Activated CD8-positive, alpha-beta T cell treated with anti-CD3 and anti-CD28 coated beads, Interleukin-2, amount 10 ng/mL, durations not matched to agents 7 days and 5 days (primary cell): ENCODE data around the gene MMP15. TPM values are rescaled to one million over a fixed set of nuclear protein-coding genes. Genes with fewer than 3 reads are reported as not detected.
"Not testable (repeated sequence)": the region's sequence is repeated elsewhere in the genome, so short reads cannot be mapped to it uniquely, and the experiment has no call there.

Source experiments
- ATAC-seq: fragments of 150-1000 bp; cut with Tn5 transposase; one replicate; pipeline ENCODE4 v1.10.0; 2021; ENCODE audit warnings: moderate library complexity
- CTCF ChIA-PET: fragments of 350-600 bp; sonication (Branson Sonifier 250); formaldehyde crosslinking; loops from one replicate; lab custom pipeline; 2021; ENCODE audit warnings: antibody characterized with exemption; lab: Charles Lee
- POLR2A ChIA-PET: fragments of 350-600 bp; sonication (Branson Sonifier 250); formaldehyde crosslinking; loops from one replicate; lab custom pipeline; 2021; ENCODE audit warnings: antibody characterized with exemption; lab: Charles Lee
- DNase-seq: peaks from one replicate; pipeline ENCODE4 v3.0.0-alpha.2; 2020
- H3K27ac Mint-ChIP-seq: one replicate; pipeline ENCODE4 v1.8.0; 2021; ENCODE audit warnings: mild to moderate bottlenecking, mixed read lengths
- H3K27me3 Mint-ChIP-seq: one replicate; pipeline ENCODE4 v1.8.0; 2021; ENCODE audit warnings: low read depth, mixed read lengths
- H3K36me3 Mint-ChIP-seq: one replicate; pipeline ENCODE4 v1.8.0; 2021; ENCODE audit warnings: low read depth, mixed read lengths
- H3K4me1 Mint-ChIP-seq: one replicate; pipeline ENCODE4 v1.8.0; 2021; ENCODE audit warnings: low read depth, mixed read lengths
- H3K4me3 Mint-ChIP-seq: one replicate; pipeline ENCODE4 v1.8.0; 2021; ENCODE audit warnings: mild to moderate bottlenecking, mixed read lengths
- H3K9me3 Mint-ChIP-seq: one replicate; pipeline ENCODE4 v1.8.0; 2022; ENCODE audit warnings: mixed read lengths; ENCODE audit not compliant: insufficient read depth
- total RNA-seq, 2 experiments: library from RNA; stranded (reverse); gene quantifications; one replicate each; pipeline ENCODE4 v1.2.3, GENCODE V29; 2021

The MMP15 gene
- total RNA-seq, 2 experiments from 2014 or later = 0.50 to 0.61 TPM

DNA sequence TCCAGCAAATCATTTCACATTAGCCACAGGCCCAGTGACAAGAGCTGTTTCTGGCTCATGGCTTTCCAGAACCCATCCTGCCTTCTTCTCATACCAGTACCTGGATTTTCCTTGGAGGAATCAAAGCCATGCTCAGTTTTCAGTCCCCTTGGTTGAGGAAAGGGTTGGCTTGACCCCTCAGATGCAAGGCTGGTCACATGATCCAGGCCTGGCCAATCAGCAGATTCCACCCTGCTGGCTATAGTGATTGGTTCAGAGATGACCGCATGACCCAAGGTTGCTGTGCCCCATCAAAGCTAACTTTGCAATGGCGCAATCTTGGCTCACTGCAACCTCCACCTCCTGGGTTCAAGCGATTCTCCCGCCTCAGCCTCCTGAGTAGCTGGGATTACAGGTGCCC lies 45.0 kb downstream of the MMP15 start:
- H3K36me3 Mint-ChIP-seq = no peaks in the 10 kb centered on the region
- H3K4me1 Mint-ChIP-seq = no peaks in the 10 kb centered on the region
- ChIA-PET CTCF (no interaction called here), POLR2A (no interaction called here)
- H3K9me3 Mint-ChIP-seq = no peaks in the 10 kb centered on the region
- no peak for DNase-seq
- no peaks in the 10 kb centered on the region for H3K27me3 Mint-ChIP-seq
- no peak for ATAC-seq
- no peak overlapping the region for H3K27ac Mint-ChIP-seq
- H3K4me3 Mint-ChIP-seq = no peak overlapping the region

DNA sequence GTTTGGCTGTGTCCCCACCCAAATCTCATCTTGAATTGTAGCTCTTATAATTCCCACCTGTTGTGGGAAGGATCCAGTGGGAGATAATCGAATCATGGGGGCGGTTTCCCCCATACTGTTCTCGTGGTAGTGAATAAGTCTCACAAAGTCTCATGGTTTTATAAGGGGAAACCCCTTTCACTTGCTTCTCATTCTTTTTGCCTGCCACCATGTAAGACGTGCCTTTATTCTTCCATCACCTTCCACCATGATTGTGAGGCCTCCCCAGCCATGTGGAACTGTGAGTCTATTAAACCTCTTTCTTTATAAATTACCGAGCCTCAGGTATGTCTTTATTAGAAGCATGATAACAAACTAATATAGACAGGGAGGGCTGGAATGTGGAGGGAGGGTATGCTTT lies 46.6 kb downstream of the MMP15 start:
- H3K27me3 Mint-ChIP-seq, H3K4me1 Mint-ChIP-seq, H3K4me3 Mint-ChIP-seq, CTCF ChIA-PET, H3K9me3 Mint-ChIP-seq, POLR2A ChIA-PET, ATAC-seq, H3K36me3 Mint-ChIP-seq, H3K27ac Mint-ChIP-seq, DNase-seq: not testable (repeated sequence)

DNA sequence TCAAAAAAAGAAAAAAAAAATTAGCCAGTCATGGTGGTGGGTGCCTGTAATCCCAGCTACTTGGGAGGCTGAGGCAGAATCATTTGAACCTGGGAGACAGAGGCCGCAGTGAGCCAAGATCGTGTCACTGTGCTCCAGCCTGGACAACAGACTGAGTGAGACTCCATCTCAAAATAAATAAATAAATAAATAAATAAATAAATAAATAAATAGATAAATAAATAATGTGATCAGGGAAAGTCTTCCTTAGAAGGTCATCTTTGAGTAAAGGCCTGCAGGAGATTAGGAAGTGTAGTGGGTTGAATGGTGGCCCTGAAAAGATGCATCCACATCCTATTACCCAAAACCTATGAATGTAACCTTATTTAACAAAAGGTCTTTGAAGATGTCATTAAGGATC lies 47.5 kb downstream of the MMP15 start:
- H3K27ac Mint-ChIP-seq, ATAC-seq, H3K36me3 Mint-ChIP-seq, H3K4me1 Mint-ChIP-seq, DNase-seq, H3K4me3 Mint-ChIP-seq, H3K27me3 Mint-ChIP-seq, CTCF ChIA-PET, POLR2A ChIA-PET, H3K9me3 Mint-ChIP-seq: not testable (repeated sequence)

DNA sequence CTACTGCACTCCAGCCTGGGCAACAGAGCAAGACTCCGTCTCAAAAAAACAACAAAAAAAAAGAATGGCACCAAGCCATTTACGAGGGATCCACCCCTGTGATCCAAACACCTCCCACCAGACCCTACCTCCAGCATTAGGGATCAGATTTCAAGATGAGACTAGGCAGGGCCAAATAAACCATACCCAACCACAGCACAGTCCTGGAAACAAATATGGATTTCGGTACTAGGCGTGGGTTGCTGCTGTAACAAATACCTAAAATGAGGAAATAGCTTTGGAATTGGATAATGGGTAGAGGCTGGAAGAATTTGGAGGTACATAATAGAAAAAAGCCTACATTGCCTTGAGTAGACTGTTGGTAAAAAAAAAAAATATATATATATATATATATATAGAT lies 49.1 kb downstream of the MMP15 start:
- no peaks in the 10 kb centered on the region for H3K9me3 Mint-ChIP-seq
- no peaks in the 10 kb centered on the region for H3K4me1 Mint-ChIP-seq
- no peak overlapping the region for H3K27ac Mint-ChIP-seq
- DNase-seq (no peak), ATAC-seq (no peak)
- H3K27me3 Mint-ChIP-seq = no peaks in the 10 kb centered on the region
- CTCF ChIA-PET = no interaction called here
- POLR2A ChIA-PET = no interaction called here
- H3K4me3 Mint-ChIP-seq = no peak overlapping the region
- H3K36me3 Mint-ChIP-seq = no peaks in the 10 kb centered on the region

DNA sequence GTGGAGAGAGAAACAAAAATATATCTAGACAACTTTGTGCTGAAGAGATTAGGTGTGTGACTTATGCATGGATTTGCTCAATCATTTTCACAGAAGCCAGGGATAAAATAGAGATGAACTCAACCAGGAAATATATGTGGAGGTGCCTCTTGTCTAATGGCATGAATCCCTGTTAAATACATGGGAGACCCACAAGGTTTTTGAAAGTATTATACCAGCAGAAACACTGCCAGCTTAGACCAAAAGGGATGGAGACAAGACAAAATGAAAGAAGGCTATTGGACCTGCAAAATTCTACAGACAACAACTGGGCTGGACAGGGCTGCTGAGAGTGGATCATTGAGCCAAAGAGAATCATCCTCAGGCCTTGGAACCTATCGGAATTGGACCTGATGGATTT lies 51.0 kb downstream of the MMP15 start:
- CTCF ChIA-PET = no interaction called here
- DNase-seq (no peak), ATAC-seq (no peak)
- Mint-ChIP-seq H3K4me3 (no peak overlapping the region), H3K36me3 (no peaks in the 10 kb centered on the region), H3K9me3 (no peaks in the 10 kb centered on the region), H3K27ac (no peak overlapping the region), H3K4me1 (no peaks in the 10 kb centered on the region), H3K27me3 (no peaks in the 10 kb centered on the region)
- POLR2A ChIA-PET = no interaction called here

DNA sequence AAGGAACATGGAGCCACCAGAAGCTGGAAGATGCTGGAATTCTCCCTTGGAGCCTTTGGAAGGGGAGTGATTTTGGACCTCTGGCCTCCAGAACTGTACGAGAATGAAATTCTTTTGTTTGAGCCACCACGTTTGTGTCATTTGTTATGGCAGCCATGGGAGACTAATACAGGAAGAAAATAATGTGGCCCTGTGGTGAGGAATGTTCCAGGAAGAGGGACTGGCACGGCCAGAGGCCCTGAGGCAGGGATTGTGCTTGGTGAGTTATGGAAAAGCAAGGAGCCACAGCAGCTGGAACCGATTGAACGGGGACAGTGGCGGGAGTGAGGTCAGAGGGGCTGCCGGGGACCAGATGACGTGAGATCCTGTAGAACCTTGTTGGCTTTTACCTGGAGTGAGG lies 52.2 kb downstream of the MMP15 start:
- Mint-ChIP-seq H3K4me3 (no peak overlapping the region), H3K27me3 (no peaks in the 10 kb centered on the region), H3K27ac (no peak overlapping the region), H3K4me1 (no peaks in the 10 kb centered on the region), H3K36me3 (no peaks in the 10 kb centered on the region), H3K9me3 (no peaks in the 10 kb centered on the region)
- ChIA-PET POLR2A (no interaction called here), CTCF (no interaction called here)
- no peak for DNase-seq
- ATAC-seq = no peak

DNA sequence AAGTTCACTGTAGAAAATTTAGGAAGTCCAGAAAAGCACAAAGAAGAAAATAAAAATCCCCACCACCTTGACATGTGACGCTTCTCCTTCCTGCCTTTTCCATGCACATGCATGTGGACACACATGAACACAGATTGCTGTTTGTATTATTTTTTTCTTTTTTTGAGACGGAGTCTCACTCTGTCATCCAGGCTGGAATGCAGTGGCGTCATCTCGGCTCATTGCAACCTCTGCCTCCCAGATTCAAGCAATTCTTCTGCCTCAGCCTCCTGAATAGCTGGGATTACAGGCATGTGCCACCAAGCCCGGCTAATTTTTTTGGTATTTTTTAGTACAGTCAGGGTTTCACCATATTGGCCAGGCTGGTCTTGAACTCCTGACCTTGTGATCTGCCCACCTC lies 55.1 kb downstream of the MMP15 start:
- ATAC-seq, H3K36me3 Mint-ChIP-seq, POLR2A ChIA-PET, H3K27ac Mint-ChIP-seq, H3K9me3 Mint-ChIP-seq, CTCF ChIA-PET, H3K4me1 Mint-ChIP-seq, H3K27me3 Mint-ChIP-seq, DNase-seq, H3K4me3 Mint-ChIP-seq: not testable (repeated sequence)

DNA sequence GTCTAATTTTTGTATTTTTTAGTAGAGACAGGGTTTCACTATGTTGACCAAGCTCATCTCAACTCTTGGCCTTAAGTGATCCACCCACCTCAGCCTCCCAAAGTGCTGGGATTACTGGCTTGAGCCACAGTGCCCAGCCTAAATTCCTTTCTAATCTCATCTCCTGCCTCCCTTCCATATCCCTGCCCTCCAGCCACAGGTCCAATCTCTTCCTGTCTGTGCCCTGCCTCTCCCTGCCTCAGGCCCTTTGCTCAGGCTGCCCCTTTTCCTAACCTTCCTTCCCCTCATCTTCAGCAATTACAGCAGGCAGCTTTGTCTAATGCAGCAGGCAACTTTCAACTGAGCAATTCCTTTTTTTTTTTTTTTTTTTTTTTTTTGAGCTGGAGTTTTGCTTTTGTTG lies 56.8 kb downstream of the MMP15 start:
- no peaks in the 10 kb centered on the region for H3K4me1 Mint-ChIP-seq
- no peaks in the 10 kb centered on the region for H3K27me3 Mint-ChIP-seq
- no peaks in the 10 kb centered on the region for H3K9me3 Mint-ChIP-seq
- no peak for ATAC-seq
- CTCF ChIA-PET = no interaction called here
- POLR2A ChIA-PET = no interaction called here
- H3K27ac Mint-ChIP-seq = no peak overlapping the region
- no peak for DNase-seq
- no peak overlapping the region for H3K4me3 Mint-ChIP-seq
- no peaks in the 10 kb centered on the region for H3K36me3 Mint-ChIP-seq

DNA sequence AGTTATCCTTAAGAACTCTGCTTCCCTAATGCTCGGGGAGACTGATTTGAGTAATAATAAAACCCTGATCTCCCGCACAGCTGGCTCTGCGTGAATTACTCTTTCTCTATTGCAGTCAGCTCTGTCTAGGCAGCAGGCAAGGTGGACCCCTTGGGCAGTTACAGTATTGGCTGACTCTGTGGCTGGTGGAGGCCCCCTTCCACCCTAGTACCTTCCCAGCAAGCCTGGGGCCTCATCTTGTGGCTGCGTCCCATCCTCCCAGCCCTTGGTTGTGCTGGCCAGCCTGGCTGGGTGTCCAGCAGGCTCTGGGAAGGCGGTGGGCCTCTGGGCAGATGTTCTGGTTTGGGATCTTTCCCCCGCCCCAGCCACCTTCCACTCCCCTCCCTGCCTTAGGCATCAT lies 59.1 kb downstream of the MMP15 start:
- no peaks in the 10 kb centered on the region for H3K27me3 Mint-ChIP-seq
- ChIA-PET POLR2A (no interaction called here), CTCF (no interaction called here)
- H3K9me3 Mint-ChIP-seq = no peaks in the 10 kb centered on the region
- H3K4me1 Mint-ChIP-seq = no peaks in the 10 kb centered on the region
- DNase-seq (no peak), ATAC-seq (no peak)
- H3K27ac Mint-ChIP-seq = no peak overlapping the region
- H3K4me3 Mint-ChIP-seq = no peak overlapping the region
- no peaks in the 10 kb centered on the region for H3K36me3 Mint-ChIP-seq

DNA sequence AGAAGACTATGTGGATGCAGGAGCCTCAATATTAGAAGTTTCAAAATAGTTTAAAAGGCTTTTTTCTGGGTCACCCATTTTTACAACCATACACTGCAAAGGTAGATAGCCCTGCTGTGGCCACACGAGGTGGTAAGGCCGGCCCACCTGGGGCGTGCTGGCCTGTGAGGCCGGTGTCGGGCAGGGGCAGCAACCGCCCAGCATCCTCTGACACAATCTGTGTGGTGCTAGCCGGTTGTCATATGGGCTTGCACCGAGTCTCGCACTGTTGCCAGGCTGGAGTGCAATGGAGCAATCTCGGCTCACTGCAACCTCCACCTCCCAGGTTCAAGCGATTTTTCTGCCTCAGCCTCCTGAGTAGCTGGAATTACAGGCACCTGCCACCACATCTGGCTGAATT lies 59.6 kb downstream of the MMP15 start:
- no peak overlapping the region for H3K27ac Mint-ChIP-seq
- H3K4me3 Mint-ChIP-seq = no peak overlapping the region
- DNase-seq (no peak), ATAC-seq (no peak)
- CTCF ChIA-PET = no interaction called here
- POLR2A ChIA-PET = no interaction called here
- H3K27me3 Mint-ChIP-seq = no peaks in the 10 kb centered on the region
- no peaks in the 10 kb centered on the region for H3K36me3 Mint-ChIP-seq
- H3K9me3 Mint-ChIP-seq = no peaks in the 10 kb centered on the region
- H3K4me1 Mint-ChIP-seq = peaks cover 5% of the 10 kb centered on the region

DNA sequence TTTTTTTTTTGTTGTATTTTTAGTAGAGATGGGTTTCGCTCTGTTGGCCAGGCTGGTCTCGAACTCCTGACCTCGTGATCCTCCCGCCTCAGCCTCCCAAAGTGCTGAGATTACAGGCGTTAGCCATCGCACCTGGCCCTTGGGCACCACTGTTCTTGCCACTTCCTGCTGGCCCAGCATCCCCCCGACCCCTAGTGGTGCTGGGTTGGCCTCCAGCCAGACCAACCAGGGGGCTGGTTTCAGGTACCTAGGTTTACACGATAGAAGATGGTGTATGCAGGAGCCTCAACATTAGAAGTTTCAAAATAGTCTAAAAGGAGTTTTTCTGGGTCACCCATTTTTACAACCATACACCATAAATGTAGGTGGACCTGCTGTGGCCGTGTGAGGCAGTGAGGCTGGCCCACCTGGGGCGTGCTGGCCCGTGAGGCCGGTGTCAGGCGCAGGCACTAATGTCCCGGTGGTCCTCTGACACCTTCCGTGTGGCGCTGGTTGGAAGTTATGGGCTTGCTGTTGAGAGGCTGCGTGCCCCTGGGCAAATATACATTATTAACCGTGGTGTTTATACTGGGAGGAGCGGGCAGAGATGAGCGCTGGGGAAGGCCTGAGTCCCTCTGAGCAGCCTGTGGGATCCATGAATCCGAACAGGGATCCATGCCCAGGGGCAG lies 60.2 kb downstream of the MMP15 start:
- CTCF ChIA-PET = no interaction called here
- POLR2A ChIA-PET = no interaction called here

DNA sequence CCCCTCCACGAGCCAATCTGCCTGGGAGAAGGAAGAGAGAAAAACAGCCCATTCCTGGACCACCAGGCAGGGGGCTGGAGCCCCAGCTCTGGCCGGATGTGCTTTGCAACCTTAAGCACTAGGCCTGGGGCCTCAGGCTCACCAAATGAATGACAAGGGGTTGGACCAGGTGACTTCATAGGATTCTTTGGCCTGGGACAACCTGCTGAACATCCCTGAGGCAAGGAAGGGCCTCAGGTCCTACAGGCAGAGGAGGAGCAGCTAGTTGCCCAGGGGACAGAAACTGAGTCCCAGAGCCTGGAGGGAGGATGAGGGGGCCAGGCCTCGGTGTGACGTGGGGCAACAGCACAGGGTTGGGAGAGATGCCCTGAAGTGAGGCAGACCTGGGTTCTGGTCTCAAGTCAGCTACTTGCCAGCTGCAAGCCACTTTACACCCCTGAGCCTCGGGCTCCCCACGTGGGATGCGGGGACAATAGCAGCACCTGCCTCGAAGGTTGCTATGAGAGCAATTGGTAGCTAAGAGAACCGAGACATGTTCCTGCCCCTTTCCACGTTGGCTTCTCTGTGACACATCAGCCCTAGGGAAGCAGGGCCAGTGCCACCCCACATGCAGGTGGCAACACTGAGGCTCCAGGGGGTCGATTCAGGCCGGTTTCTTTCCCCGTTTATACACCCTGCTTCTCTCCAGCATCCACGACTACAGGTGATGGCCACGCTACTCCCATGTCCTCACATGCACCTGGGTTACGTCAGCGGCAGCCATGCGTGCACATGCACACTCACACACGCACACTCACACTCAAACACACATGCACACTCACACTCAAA lies 61.0 kb downstream of the MMP15 start:
- H3K4me3 Mint-ChIP-seq = no peak overlapping the region

More for the DNA sequence above, 60.2 kb downstream of the MMP15 start:
- no peak for ATAC-seq
- Mint-ChIP-seq H3K4me1 (peaks cover 5% of the 10 kb centered on the region), H3K9me3 (no peaks in the 10 kb centered on the region), H3K27me3 (no peaks in the 10 kb centered on the region), H3K36me3 (no peaks in the 10 kb centered on the region), H3K4me3 (no peak overlapping the region), H3K27ac (no peak overlapping the region)
- DNase-seq = no peak

More for the DNA sequence above, 61.0 kb downstream of the MMP15 start:
- Mint-ChIP-seq H3K27me3 (no peaks in the 10 kb centered on the region), H3K36me3 (no peaks in the 10 kb centered on the region), H3K27ac (no peak overlapping the region), H3K4me1 (peaks cover 5% of the 10 kb centered on the region), H3K9me3 (no peaks in the 10 kb centered on the region)
- DNase-seq (no peak), ATAC-seq (no peak)
- CTCF ChIA-PET = no interaction called here
- POLR2A ChIA-PET = no interaction called here
